HepG2 (cell line): Measurements from ENCODE around the gene WIF1. TPM values are rescaled to one million over a fixed set of nuclear protein-coding genes. Genes with fewer than 3 reads are reported as not detected.

Source experiments
- ATAC-seq: fragments of 200-7000 bp; cut with Tn5 transposase; 3 replicates; pipeline ENCODE4 v1.9.1; 2020; ENCODE audit warnings: mild to moderate bottlenecking, moderate library complexity
- BruUV-seq: library from RNA; stranded (reverse); fragments of 400-500 nt; replicated peaks from 2 replicates; lab custom pipeline; 2021; lab: Mats Ljungman, UMichigan
- CTCF ChIA-PET: fragments of 300-600 bp; formaldehyde crosslinking; extraction: SDS; loops from one replicate; lab custom pipeline; 2021; ENCODE audit warnings: low total read pairs, inconsistent platforms, low intra/inter-chr PET ratio; lab: Yijun Ruan, JAX
- POLR2A ChIA-PET: fragments of 350-600 bp; sonication (Branson Sonifier 250); formaldehyde crosslinking; loops from one replicate; lab custom pipeline; 2020; ENCODE audit warnings: antibody characterized with exemption, inconsistent platforms; lab: Yijun Ruan, JAX
- DNase-seq: peaks from one replicate; pipeline ENCODE4 v3.0.0-alpha.2; 2015; ENCODE audit warnings: low spot score
- FAIRE-seq: peaks from 3 replicates; lab custom pipeline; 2011; peaks lifted over from hg19 to GRCh38; lab: Jason Lieb, UNC
- H2AFZ ChIP-seq: one replicate; pipeline ENCODE4 v1.6.1; 2011; ENCODE audit warnings: low read length, inconsistent platforms
- H3K27ac ChIP-seq: fragments of 300-600 bp; 3 replicates; pipeline ENCODE4 v1.8.0; 2011; ENCODE audit warnings: mixed run types, mild to moderate bottlenecking, mixed read lengths, low read length, inconsistent platforms; ENCODE audit not compliant: insufficient read depth; ENCODE audit errors: extremely low read length
- H3K27me3 ChIP-seq, 2 experiments: fragments of 200-600 bp in 1 of 2; 2 replicates in 1 of 2; 3 replicates in 1 of 2; pipeline versions ENCODE4 v1.6.0 to v1.8.0; 2011; ENCODE audit warnings: low read length in 2 of 2, mild to moderate bottlenecking in 2 of 2, moderate library complexity in 2 of 2, inconsistent platforms in 1 of 2; ENCODE audit not compliant: insufficient read depth in 2 of 2, control insufficient read depth in 1 of 2
- H3K36me3 ChIP-seq, 2 experiments: fragments of 200-600 bp in 1 of 2; replicated peaks in 1 of 2; 2 replicates in 1 of 2; 3 replicates in 1 of 2; pipeline versions ENCODE4 v1.5.1 to v1.8.0; 2011; ENCODE audit warnings: low read length in 2 of 2, inconsistent platforms in 1 of 2; ENCODE audit not compliant: insufficient read depth in 2 of 2, control insufficient read depth in 1 of 2
- H3K4me1 ChIP-seq: 2 replicates; pipeline ENCODE4 v1.5.1; 2012; ENCODE audit warnings: low read length, inconsistent platforms; ENCODE audit not compliant: insufficient read depth
- H3K4me2 ChIP-seq: 2 replicates; pipeline ENCODE4 v1.6.0; 2011; ENCODE audit warnings: low read depth, low read length, inconsistent platforms
- H3K4me3 ChIP-seq, 3 experiments: fragments of 200-600 bp in 1 of 3; sonication (generic), shearing (Covaris generic) in 1 of 3; replicated peaks in 1 of 3; 2 replicates each; pipeline ENCODE4 v1.5.1; 2011 to 2016; ENCODE audit warnings: low read length in 3 of 3, inconsistent platforms in 2 of 3, low read depth in 2 of 3, mild to moderate bottlenecking in 2 of 3, control low read depth in 1 of 3, mixed read lengths in 1 of 3; ENCODE audit not compliant: insufficient read depth in 1 of 3
- H3K79me2 ChIP-seq: one replicate; pipeline ENCODE4 v1.6.1; 2011; ENCODE audit warnings: low read length, inconsistent platforms; ENCODE audit not compliant: insufficient read depth
- H3K9ac ChIP-seq: 2 replicates; pipeline ENCODE4 v1.6.0; 2011; ENCODE audit warnings: mild to moderate bottlenecking, low read depth, low read length, inconsistent platforms; ENCODE audit not compliant: insufficient read depth
- H3K9me3 ChIP-seq: 2 replicates; pipeline ENCODE4 v1.5.1; 2012; ENCODE audit warnings: mild to moderate bottlenecking, low read length
- H4K20me1 ChIP-seq: 2 replicates; pipeline ENCODE4 v1.6.0; 2011; ENCODE audit warnings: inconsistent platforms, mild to moderate bottlenecking, low read length, moderate library complexity; ENCODE audit not compliant: insufficient read depth
- FOXA3 ChIP-seq: IDR thresholded peaks from 2 replicates; pipeline ENCODE4 v1.6.1; 2016; ENCODE audit warnings: missing genetic modification reagents, missing compliant biosample characterization
- FUBP1 ChIP-seq: sonication (generic); formaldehyde crosslinking; IDR thresholded peaks from 2 replicates; pipeline ENCODE4 v1.5.1; 2020; ENCODE audit warnings: missing genetic modification reagents, mild to moderate bottlenecking, borderline replicate concordance
- IRF1 ChIP-seq: sonication (generic); formaldehyde crosslinking; IDR thresholded peaks from 2 replicates; pipeline ENCODE4 v1.4.0; 2020; ENCODE audit warnings: low read depth, mild to moderate bottlenecking, missing genetic modification reagents
- JUND ChIP-seq: sonication (generic); formaldehyde crosslinking; IDR thresholded peaks from 2 replicates; pipeline ENCODE4 v1.8.0; 2022; ENCODE audit warnings: mild to moderate bottlenecking, missing genetic modification reagents
- MNT ChIP-seq: fragments of 450-650 bp; IDR thresholded peaks from 2 replicates; pipeline ENCODE4 v1.6.1; 2016
- NRL ChIP-seq: sonication (generic); formaldehyde crosslinking; IDR thresholded peaks from 2 replicates; pipeline ENCODE4 v1.5.0; 2020; ENCODE audit warnings: missing genetic modification reagents, mild to moderate bottlenecking, moderate library complexity, borderline replicate concordance
- PRDM15 ChIP-seq: sonication (generic); formaldehyde crosslinking; IDR thresholded peaks from 2 replicates; pipeline ENCODE4 v1.4.0; 2020; ENCODE audit warnings: missing genetic modification reagents
- ZNF230 ChIP-seq: sonication (generic); formaldehyde crosslinking; IDR thresholded peaks from 2 replicates; pipeline ENCODE4 v1.4.0; 2020; ENCODE audit warnings: mild to moderate bottlenecking, missing genetic modification reagents
- ZNF24 ChIP-seq: fragments of 450-650 bp; IDR thresholded peaks from 2 replicates; pipeline ENCODE4 v1.6.1; 2017; ENCODE audit warnings: antibody characterized with exemption, mild to moderate bottlenecking
- ZNF282 ChIP-seq: fragments of 450-650 bp; IDR thresholded peaks from 2 replicates; pipeline ENCODE4 v1.6.1; 2018; ENCODE audit not compliant: partially characterized antibody
- ZNF362 ChIP-seq: sonication (generic); formaldehyde crosslinking; IDR thresholded peaks from 2 replicates; pipeline ENCODE4 v1.4.0; 2020; ENCODE audit warnings: missing genetic modification reagents, mild to moderate bottlenecking, borderline replicate concordance
- ZNF547 ChIP-seq: sonication (generic); formaldehyde crosslinking; IDR thresholded peaks from 2 replicates; pipeline ENCODE4 v1.5.1; 2020; ENCODE audit warnings: mild to moderate bottlenecking, missing genetic modification reagents
- ZNF704 ChIP-seq: sonication (generic); formaldehyde crosslinking; IDR thresholded peaks from 2 replicates; pipeline ENCODE4 v1.8.1; 2023; ENCODE audit warnings: mild to moderate bottlenecking, inconsistent platforms, moderate library complexity, missing genetic modification reagents, borderline replicate concordance
- ZNF772 ChIP-seq: sonication (generic); formaldehyde crosslinking; IDR thresholded peaks from 2 replicates; pipeline ENCODE4 v1.5.0; 2020; ENCODE audit warnings: mild to moderate bottlenecking, missing genetic modification reagents
- ZNF839 ChIP-seq: sonication (generic); formaldehyde crosslinking; IDR thresholded peaks from 2 replicates; pipeline ENCODE4 v1.4.0; 2020; ENCODE audit warnings: missing genetic modification reagents, mild to moderate bottlenecking, borderline replicate concordance
- WGBS: methylation state at CpG from one replicate; pipeline ENCODE4 v1.1.6; 2017; ENCODE audit warnings: low lambda C conversion rate; 5-methylcytosine and 5-hydroxymethylcytosine counted together
- in situ Hi-C: cut with HindIII; loops from 2 replicates; pipeline ENCODE4 v1.10.0; 2017; ENCODE audit warnings: low pct_unique_long_range_greater_than_20kb; ENCODE audit not compliant: extremely low pct_ligation_motif_present
- intact Hi-C: fragments of 100-400 bp; cut with micrococcal nuclease; formaldehyde crosslinking; loops from one replicate; pipeline ENCODE4 v1.10.0; 2022; ENCODE audit not compliant: unreplicated experiment
- polyA plus RNA-seq, 8 experiments: library from polyadenylated mRNA; depleted of rRNA in 3 of 8; stranded (reverse) in 7 of 8; unstranded in 1 of 8; fragments of >200 nt; fragmentation: Illumina TruSeq in 4 of 8; extraction: Trizol in 4 of 8; gene quantifications; 2 replicates each; pipeline versions ENCODE4 v1.2.1 to v1.2.3, GENCODE V29; 2011 to 2016; ENCODE audit warnings: low read depth in 4 of 8, missing spikeins in 1 of 8, mixed read lengths in 1 of 8; ENCODE audit not compliant: insufficient read depth in 1 of 8
- total RNA-seq, 5 experiments: library from RNA; depleted of rRNA; stranded (reverse); fragments of >200 nt; fragmentation: Illumina TruSeq; extraction: Trizol; gene quantifications; 2 replicates each; pipeline ENCODE4 v1.2.3, GENCODE V29; 2016; ENCODE audit warnings: low read depth in 1 of 5

Gene WIF1
- total and polyA plus RNA-seq, 2 of the 13 experiments (the other 11 are each of a cell fraction or from before 2014, with no cell fraction given), result not detected

- DNase-seq, result no peak
- ChIA-PET POLR2A (no interaction called here), CTCF (no interaction called here)
- intact Hi-C loops (no loop called here), in situ Hi-C loops (no loop called here)
- TF ChIP-seq FOXA3 (CRISPR knock-in tag) (no peak), ZNF704 (CRISPR knock-in tag) (no peak), ZNF282 (no peak), ZNF839 (CRISPR knock-in tag) (no peak), PRDM15 (CRISPR knock-in tag) (no peak), ZNF230 (no peak), ZNF24 (no peak), MNT (no peak), FUBP1 (no peak), ZNF772 (CRISPR knock-in tag) (no peak), ZNF547 (no peak), ZNF362 (CRISPR knock-in tag) (no peak), NRL (CRISPR knock-in tag) (no peak), IRF1 (CRISPR knock-in tag) (no peak), JUND (CRISPR knock-in tag) (no peak)
- H2AFZ ChIP-seq, result no peak overlapping the region
- no peak overlapping the region for H3K9ac ChIP-seq
- H3K79me2 ChIP-seq, result no peaks in the 10 kb centered on the region
- 0% methylated on average over 1 of the region's 1 CpG for WGBS
- H4K20me1 ChIP-seq, result no peaks in the 10 kb centered on the region
- ATAC-seq, result no peak
- no peaks in the 10 kb centered on the region for H3K27me3 ChIP-seq
- no peak for FAIRE-seq
- no peaks in the 10 kb centered on the region for H3K4me1 ChIP-seq
- H3K4me3 ChIP-seq, result no peak overlapping the region
- no peak overlapping the region for H3K27ac ChIP-seq
- H3K4me2 ChIP-seq, result no peak overlapping the region
- H3K36me3 ChIP-seq, result no peaks in the 10 kb centered on the region
- no peaks in the 10 kb centered on the region for H3K9me3 ChIP-seq
- no TSS peak for BruUV-seq
These were observed 39.6 kb downstream of the WIF1 start for GRCh38 chr12:65081496-65081895.
